ENCODE data around the gene ABCA12. TPM values are rescaled to one million over a fixed set of nuclear protein-coding genes. Genes with fewer than 3 reads are reported as not detected.

ABCA12 gene, protein sequence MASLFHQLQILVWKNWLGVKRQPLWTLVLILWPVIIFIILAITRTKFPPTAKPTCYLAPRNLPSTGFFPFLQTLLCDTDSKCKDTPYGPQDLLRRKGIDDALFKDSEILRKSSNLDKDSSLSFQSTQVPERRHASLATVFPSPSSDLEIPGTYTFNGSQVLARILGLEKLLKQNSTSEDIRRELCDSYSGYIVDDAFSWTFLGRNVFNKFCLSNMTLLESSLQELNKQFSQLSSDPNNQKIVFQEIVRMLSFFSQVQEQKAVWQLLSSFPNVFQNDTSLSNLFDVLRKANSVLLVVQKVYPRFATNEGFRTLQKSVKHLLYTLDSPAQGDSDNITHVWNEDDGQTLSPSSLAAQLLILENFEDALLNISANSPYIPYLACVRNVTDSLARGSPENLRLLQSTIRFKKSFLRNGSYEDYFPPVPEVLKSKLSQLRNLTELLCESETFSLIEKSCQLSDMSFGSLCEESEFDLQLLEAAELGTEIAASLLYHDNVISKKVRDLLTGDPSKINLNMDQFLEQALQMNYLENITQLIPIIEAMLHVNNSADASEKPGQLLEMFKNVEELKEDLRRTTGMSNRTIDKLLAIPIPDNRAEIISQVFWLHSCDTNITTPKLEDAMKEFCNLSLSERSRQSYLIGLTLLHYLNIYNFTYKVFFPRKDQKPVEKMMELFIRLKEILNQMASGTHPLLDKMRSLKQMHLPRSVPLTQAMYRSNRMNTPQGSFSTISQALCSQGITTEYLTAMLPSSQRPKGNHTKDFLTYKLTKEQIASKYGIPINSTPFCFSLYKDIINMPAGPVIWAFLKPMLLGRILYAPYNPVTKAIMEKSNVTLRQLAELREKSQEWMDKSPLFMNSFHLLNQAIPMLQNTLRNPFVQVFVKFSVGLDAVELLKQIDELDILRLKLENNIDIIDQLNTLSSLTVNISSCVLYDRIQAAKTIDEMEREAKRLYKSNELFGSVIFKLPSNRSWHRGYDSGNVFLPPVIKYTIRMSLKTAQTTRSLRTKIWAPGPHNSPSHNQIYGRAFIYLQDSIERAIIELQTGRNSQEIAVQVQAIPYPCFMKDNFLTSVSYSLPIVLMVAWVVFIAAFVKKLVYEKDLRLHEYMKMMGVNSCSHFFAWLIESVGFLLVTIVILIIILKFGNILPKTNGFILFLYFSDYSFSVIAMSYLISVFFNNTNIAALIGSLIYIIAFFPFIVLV (N-terminal part only)
- total RNA-seq: under 1 TPM; 0.34 to 0.58 TPM
- polyA plus RNA-seq (ENCODE audit: insufficient read length in 6 of 6): under 1 TPM; 0.03 to 0.17 (median 0.11) TPM
- long read RNA-seq, donor 1, partial matches to known transcripts: 0 of 10 reads
- long read RNA-seq, donor 1, other reads (novel, unspliced or antisense): 10 of 10 reads
- long read RNA-seq, donor 2, partial matches to known transcripts: 5 of 21 reads
- long read RNA-seq, donor 2, other reads (novel, unspliced or antisense): 16 of 21 reads
- long read RNA-seq, donor 3, partial matches to known transcripts: 0 of 12 reads
- long read RNA-seq, donor 3, other reads (novel, unspliced or antisense): 12 of 12 reads
- long read RNA-seq, donor 4: 0 reads
- long read RNA-seq, donor 5, partial matches to known transcripts: 5 of 23 reads
- long read RNA-seq, donor 5, other reads (novel, unspliced or antisense): 18 of 23 reads
- long read RNA-seq, donor 6: 0 reads
- long read RNA-seq, donor 7: 0 reads
- long read RNA-seq, donor 8: 0 reads
- long read RNA-seq, donor 9: 0 reads
- long read RNA-seq, donor 10: 0 reads
- long read RNA-seq, donor 11: 0 reads
- long read RNA-seq, donor 12, partial matches to known transcripts: 5 of 5 reads
- long read RNA-seq, donor 12, other reads (novel, unspliced or antisense): 0 of 5 reads

DNA sequence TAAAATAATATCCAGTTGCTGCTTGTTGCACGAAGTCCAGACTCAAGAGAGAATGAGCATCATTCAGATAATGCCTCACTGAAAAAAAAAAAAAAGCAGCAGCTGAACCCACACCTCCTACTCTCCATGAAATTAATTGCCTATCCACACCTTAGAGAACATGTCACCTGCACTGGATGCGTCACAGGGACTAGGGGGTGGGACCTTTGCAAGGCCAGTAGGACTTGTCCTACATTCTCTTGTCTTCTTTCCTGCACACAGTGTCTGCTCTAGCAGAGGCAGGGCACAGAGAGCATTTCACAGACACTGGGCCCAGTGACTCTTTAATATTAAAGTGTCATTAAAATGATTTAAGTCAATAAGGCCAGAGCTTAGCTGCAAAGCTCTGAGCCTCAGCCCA lies at the start of gene ABCA12:
ABCA12 (minus strand) TSS at position 148 of the 400 bp plus-strand sequence. CDS start 418 bp downstream, outside the sequence.
- DNase-seq (no peak), ATAC-seq (peak; percentile 9)
- no peaks in the 10 kb centered on the region for H3K27me3 ChIP-seq
- peak within 1 kb of the TSS in 1 of 2 donors; percentile 45 for H3K27ac ChIP-seq
- no peak within 1 kb of the TSS for H3K4me3 ChIP-seq
- TF ChIP-seq, protein P1, sequence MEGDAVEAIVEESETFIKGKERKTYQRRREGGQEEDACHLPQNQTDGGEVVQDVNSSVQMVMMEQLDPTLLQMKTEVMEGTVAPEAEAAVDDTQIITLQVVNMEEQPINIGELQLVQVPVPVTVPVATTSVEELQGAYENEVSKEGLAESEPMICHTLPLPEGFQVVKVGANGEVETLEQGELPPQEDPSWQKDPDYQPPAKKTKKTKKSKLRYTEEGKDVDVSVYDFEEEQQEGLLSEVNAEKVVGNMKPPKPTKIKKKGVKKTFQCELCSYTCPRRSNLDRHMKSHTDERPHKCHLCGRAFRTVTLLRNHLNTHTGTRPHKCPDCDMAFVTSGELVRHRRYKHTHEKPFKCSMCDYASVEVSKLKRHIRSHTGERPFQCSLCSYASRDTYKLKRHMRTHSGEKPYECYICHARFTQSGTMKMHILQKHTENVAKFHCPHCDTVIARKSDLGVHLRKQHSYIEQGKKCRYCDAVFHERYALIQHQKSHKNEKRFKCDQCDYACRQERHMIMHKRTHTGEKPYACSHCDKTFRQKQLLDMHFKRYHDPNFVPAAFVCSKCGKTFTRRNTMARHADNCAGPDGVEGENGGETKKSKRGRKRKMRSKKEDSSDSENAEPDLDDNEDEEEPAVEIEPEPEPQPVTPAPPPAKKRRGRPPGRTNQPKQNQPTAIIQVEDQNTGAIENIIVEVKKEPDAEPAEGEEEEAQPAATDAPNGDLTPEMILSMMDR (IDR thresholded peaks at IDR 0.05): no peak
- H3K36me3 ChIP-seq: no peaks in the 10 kb centered on the region
- no peaks in the 10 kb centered on the region for H3K4me1 ChIP-seq
- intact Hi-C loops (cut with DNase I): no loop called here
- no peaks in the 10 kb centered on the region for H3K9me3 ChIP-seq

DNA sequence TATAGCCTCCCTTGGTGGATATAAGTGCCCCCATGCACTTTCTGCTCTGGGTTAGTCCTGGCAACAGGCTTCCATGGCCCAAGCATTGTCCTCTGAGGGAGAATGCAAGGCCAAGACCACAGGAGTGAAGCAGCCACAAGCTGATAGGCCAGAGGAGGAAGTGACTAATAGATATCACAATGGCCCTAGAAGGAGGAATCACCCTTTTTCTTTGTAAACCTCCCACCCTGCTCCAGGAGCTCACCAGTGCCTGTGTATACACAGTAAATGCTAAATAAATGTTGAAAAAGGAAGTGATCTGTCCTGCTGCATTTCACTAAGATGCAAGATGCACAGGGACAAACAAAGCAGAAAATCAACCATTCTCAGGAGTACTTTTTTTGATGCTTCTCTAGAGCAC lies 49.7 kb upstream of the ABCA12 start:
- no peak overlapping the region for H3K4me3 ChIP-seq
- H3K36me3 ChIP-seq: no peaks in the 10 kb centered on the region
- no peaks in the 10 kb centered on the region for H3K4me1 ChIP-seq
- no peaks in the 10 kb centered on the region for H3K9me3 ChIP-seq
- TF ChIP-seq, protein P1 (IDR thresholded peaks at IDR 0.05): no peak
- no peak for ATAC-seq
- no peaks in the 10 kb centered on the region for H3K27me3 ChIP-seq
- no peak overlapping the region for H3K27ac ChIP-seq
- no peak for DNase-seq
- intact Hi-C loops (cut with DNase I): no loop called here

- Histone ChIP-seq H3K36me3 (no peaks in the 10 kb centered on the region), H3K4me3 (no peak overlapping the region), H3K27me3 (no peaks in the 10 kb centered on the region), H3K27ac (no peak overlapping the region), H3K4me1 (no peaks in the 10 kb centered on the region), H3K9me3 (peaks cover 0 to 6% of the 10 kb centered on the region in 2 donors)
- intact Hi-C loops (cut with DNase I): no loop called here
- ATAC-seq: no peak
- DNase-seq: no peak
- TF ChIP-seq, protein P1 (IDR thresholded peaks at IDR 0.05): no peak
Measured at GRCh38 chr2:215186021-215186420, 47.6 kb upstream of the ABCA12 start.

DNA sequence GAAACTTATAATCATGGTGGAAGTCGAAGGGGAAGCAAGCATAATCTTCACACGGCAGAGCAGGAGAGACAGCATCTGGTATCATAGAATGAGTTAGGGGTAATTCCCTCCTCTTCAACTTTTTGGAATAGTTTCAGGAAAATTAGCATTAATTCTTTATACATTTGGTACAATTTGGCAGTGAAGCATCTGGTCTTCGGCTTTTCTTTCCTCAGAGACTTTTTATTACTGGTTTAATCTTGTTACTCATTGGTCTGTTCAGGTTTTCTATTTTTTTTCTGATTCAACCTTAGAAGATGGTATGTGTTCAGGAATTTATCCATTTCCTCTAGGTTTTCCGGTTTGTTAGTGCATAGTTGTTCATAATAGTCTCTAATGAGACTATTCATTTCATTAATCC lies 39.7 kb upstream of the ABCA12 start:
- Histone ChIP-seq H3K27ac (no peak overlapping the region), H3K27me3 (no peaks in the 10 kb centered on the region), H3K9me3 (peaks cover 0 to 14% of the 10 kb centered on the region in 2 donors), H3K36me3 (no peaks in the 10 kb centered on the region), H3K4me1 (no peaks in the 10 kb centered on the region), H3K4me3 (no peak overlapping the region)
- intact Hi-C loops (cut with DNase I): no loop called here
- ATAC-seq (no peak), DNase-seq (no peak)
- TF ChIP-seq, protein P1 (IDR thresholded peaks at IDR 0.05): no peak

All from left lung (tissue), 14 donors.